Fibroblast of the aortic adventitia (primary cell): ENCODE measurements around the gene OCSTAMP. TPM values are rescaled to one million over a fixed set of nuclear protein-coding genes. Genes with fewer than 3 reads are reported as not detected.

Experiments used
- DNase-seq: peaks from one replicate; pipeline ENCODE4 v3.0.0-alpha.2; 2010; ENCODE audit warnings: low read depth
- H3K4me3 ChIP-seq: 2 replicates; pipeline ENCODE4 v1.5.1; 2011; ENCODE audit warnings: low read depth, mild to moderate bottlenecking, control low read depth, low read length, moderate library complexity
- CTCF ChIP-seq: IDR thresholded peaks from 2 replicates; pipeline ENCODE4 v1.5.1; 2011; ENCODE audit warnings: mild to moderate bottlenecking, low read length, control low read depth, inconsistent platforms; ENCODE audit not compliant: insufficient read depth
- total RNA-seq: library from RNA; depleted of rRNA; stranded (reverse); fragments of >200 nt; gene quantifications from 2 replicates; pipeline ENCODE4 v1.2.3, GENCODE V29; 2012; ENCODE audit warnings: low replicate concordance

The OCSTAMP gene
- total RNA-seq, 1 donor, result not detected

GRCh38 chr20:46573788-46574584, 23.5 kb upstream of the OCSTAMP start:
- no peak overlapping the region for H3K4me3 ChIP-seq
- no peak for TF ChIP-seq CTCF
- DNase-seq, result no peak

GRCh38 chr20:46573234-46573633, 22.8 kb upstream of the OCSTAMP start:
- DNase-seq, result no peak
- H3K4me3 ChIP-seq, result no peak overlapping the region
- TF ChIP-seq CTCF, result no peak

GRCh38 chr20:46572790-46573189, 22.3 kb upstream of the OCSTAMP start:
- no peak for DNase-seq
- TF ChIP-seq CTCF, result no peak
- no peak overlapping the region for H3K4me3 ChIP-seq

- DNase-seq, result no peak
- H3K4me3 ChIP-seq, result no peak overlapping the region
- no peak for TF ChIP-seq CTCF
Measured at GRCh38 chr20:46572153-46572552, 21.7 kb upstream of the OCSTAMP start.

GRCh38 chr20:46571418-46571817, 21.0 kb upstream of the OCSTAMP start:
- no peak for DNase-seq
- H3K4me3 ChIP-seq, result no peak overlapping the region
- TF ChIP-seq CTCF, result no peak

- no peak overlapping the region for H3K4me3 ChIP-seq
- no peak for TF ChIP-seq CTCF
- no peak for DNase-seq
Measured at GRCh38 chr20:46570956-46571355, 20.5 kb upstream of the OCSTAMP start.

GRCh38 chr20:46569961-46570360, 19.5 kb upstream of the OCSTAMP start:
- no peak overlapping the region for H3K4me3 ChIP-seq
- no peak for TF ChIP-seq CTCF
- no peak for DNase-seq
